Nephron (organoid): ENCODE results near the gene AOPEP.
A peak's percentile ranks its signal among the peaks of the same experiment; 100 is the strongest.

Experiments
- H3K27ac Mint-ChIP-seq, 3 experiments: 2 replicates each; pipeline ENCODE4 v1.8.0; 2020; ENCODE audit warnings: mixed read lengths in 3 of 3, mild to moderate bottlenecking in 2 of 3, moderate library complexity in 1 of 3
- H3K27me3 Mint-ChIP-seq: 2 replicates; pipeline ENCODE4 v1.8.0; 2021; ENCODE audit warnings: low read depth, mild to moderate bottlenecking, moderate library complexity, mixed read lengths
- H3K36me3 Mint-ChIP-seq: 2 replicates; pipeline ENCODE4 v1.8.0; 2020; ENCODE audit warnings: low read depth, mixed read lengths
- H3K4me1 Mint-ChIP-seq: 2 replicates; pipeline ENCODE4 v1.8.0; 2020; ENCODE audit warnings: mixed read lengths
- H3K4me3 Mint-ChIP-seq, 3 experiments: 2 replicates each; pipeline ENCODE4 v1.8.0; 2020; ENCODE audit warnings: mild to moderate bottlenecking in 3 of 3, mixed read lengths in 3 of 3, moderate library complexity in 2 of 3
- H3K9me3 Mint-ChIP-seq: 2 replicates; pipeline ENCODE4 v1.8.0; 2020; ENCODE audit warnings: mixed read lengths
- CTCF ChIP-seq, 3 experiments: fragments of 200-600 bp; sonication (generic); IDR thresholded peaks; one replicate each; pipeline ENCODE4 v1.5.0; 2021; ENCODE audit warnings: antibody characterized with exemption in 3 of 3; ENCODE audit not compliant: unreplicated experiment in 3 of 3

AOPEP gene

DNA sequence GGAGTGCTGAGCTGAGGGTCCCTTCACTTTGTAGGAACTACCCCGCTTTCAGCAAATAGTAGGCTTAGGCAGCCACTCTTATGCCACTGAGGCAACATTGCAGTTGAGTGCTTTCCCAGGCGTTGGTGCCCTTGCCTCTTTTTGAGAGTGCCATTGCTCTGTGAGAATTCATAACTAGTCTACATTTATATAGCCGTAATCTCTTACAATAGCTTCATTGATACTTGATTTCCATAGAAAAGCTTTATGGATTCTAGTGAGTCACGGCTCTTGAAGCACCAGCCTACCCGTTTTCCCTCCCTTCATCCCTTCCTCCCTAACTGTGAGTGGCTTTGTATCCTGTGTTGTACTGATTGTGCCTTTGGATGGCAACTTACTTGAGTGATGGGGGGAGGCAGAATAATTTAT, 283.9 kb downstream of the AOPEP start:
- Mint-ChIP-seq H3K4me3 (no peak overlapping the region), H3K9me3 (no peaks in the 10 kb centered on the region), H3K27me3 (no peaks in the 10 kb centered on the region), H3K36me3 (peaks cover 45% of the 10 kb centered on the region), H3K27ac (no peak overlapping the region), H3K4me1 (peaks cover 34% of the 10 kb centered on the region)
- TF ChIP-seq CTCF (IDR thresholded peaks at IDR 0.05; ENCODE audit: unreplicated experiment in 3 of 3): no peak

GRCh38 chr9:95012035-95012708, 285.7 kb downstream of the AOPEP start:
- H3K9me3 Mint-ChIP-seq: no peaks in the 10 kb centered on the region
- no peak overlapping the region for H3K27ac Mint-ChIP-seq
- no peaks in the 10 kb centered on the region for H3K27me3 Mint-ChIP-seq
- no peak overlapping the region for H3K4me3 Mint-ChIP-seq
- TF ChIP-seq CTCF (IDR thresholded peaks at IDR 0.05; ENCODE audit: unreplicated experiment in 3 of 3): no peak
- H3K4me1 Mint-ChIP-seq: peaks cover 19% of the 10 kb centered on the region
- peaks cover 52% of the 10 kb centered on the region for H3K36me3 Mint-ChIP-seq

GRCh38 chr9:95012902-95013301, 286.4 kb downstream of the AOPEP start:
- Mint-ChIP-seq H3K9me3 (no peaks in the 10 kb centered on the region), H3K4me3 (no peak overlapping the region), H3K27me3 (no peaks in the 10 kb centered on the region), H3K4me1 (peaks cover 12% of the 10 kb centered on the region), H3K36me3 (peaks cover 53% of the 10 kb centered on the region), H3K27ac (no peak overlapping the region)
- TF ChIP-seq CTCF (IDR thresholded peaks at IDR 0.05; ENCODE audit: unreplicated experiment in 3 of 3): no peak

DNA sequence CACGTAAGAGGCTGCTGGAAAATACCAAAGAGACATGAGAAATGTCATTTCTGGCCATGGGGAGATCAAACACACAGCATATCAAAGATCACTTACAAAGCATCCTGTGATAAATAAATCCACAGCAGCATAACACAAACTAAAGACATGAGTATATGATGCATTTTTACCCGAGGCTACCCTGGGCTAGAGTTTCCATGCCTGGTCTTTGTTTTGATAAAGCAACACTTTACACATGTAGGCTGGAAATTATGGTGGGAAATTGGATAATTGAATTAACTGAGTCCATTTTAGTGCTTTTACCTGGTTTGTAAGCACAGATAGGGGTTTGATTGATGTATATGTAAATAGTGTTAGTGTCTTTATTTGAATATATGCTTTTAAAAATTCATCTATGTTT, 288.4 kb downstream of the AOPEP start:
- Mint-ChIP-seq H3K4me3 (no peak overlapping the region), H3K9me3 (no peaks in the 10 kb centered on the region), H3K27ac (peak overlapping the region in 1 of 3 experiments; percentile 43), H3K27me3 (no peaks in the 10 kb centered on the region), H3K4me1 (peaks cover 11% of the 10 kb centered on the region), H3K36me3 (peaks cover 63% of the 10 kb centered on the region)
- no peak for TF ChIP-seq CTCF (IDR thresholded peaks at IDR 0.05; ENCODE audit: unreplicated experiment in 3 of 3)

GRCh38 chr9:95015569-95015968, 289.1 kb downstream of the AOPEP start:
- H3K4me1 Mint-ChIP-seq: peaks cover 14% of the 10 kb centered on the region
- H3K27ac Mint-ChIP-seq: no peak overlapping the region
- no peak overlapping the region for H3K4me3 Mint-ChIP-seq
- TF ChIP-seq CTCF (IDR thresholded peaks at IDR 0.05; ENCODE audit: unreplicated experiment in 3 of 3): no peak
- H3K9me3 Mint-ChIP-seq: no peaks in the 10 kb centered on the region
- H3K27me3 Mint-ChIP-seq: no peaks in the 10 kb centered on the region
- peaks cover 66% of the 10 kb centered on the region for H3K36me3 Mint-ChIP-seq

- H3K36me3 Mint-ChIP-seq: peaks cover 71% of the 10 kb centered on the region
- H3K4me3 Mint-ChIP-seq: no peak overlapping the region
- H3K27ac Mint-ChIP-seq: no peak overlapping the region
- H3K27me3 Mint-ChIP-seq: no peaks in the 10 kb centered on the region
- H3K9me3 Mint-ChIP-seq: no peaks in the 10 kb centered on the region
- TF ChIP-seq CTCF (IDR thresholded peaks at IDR 0.05; ENCODE audit: unreplicated experiment in 3 of 3): no peak
- peaks cover 25% of the 10 kb centered on the region for H3K4me1 Mint-ChIP-seq
Measured at GRCh38 chr9:95017062-95017461, 290.6 kb downstream of the AOPEP start.
